Head of caudate nucleus (tissue), 42 donors: ENCODE measurements around the gene KRT37.
"Not testable (repeated sequence)": the region's sequence is repeated elsewhere in the genome, so short reads cannot be mapped to it uniquely, and the experiment has no call there.

Source experiments
- DNase-seq, 42 donors: peaks; one replicate each; pipeline versions ENCODE4 v3.0.0 to v3.0.0-alpha.2; 2020 to 2021; ENCODE audit warnings: mixed read lengths in 7 of 42
- intact Hi-C: fragments of 100-400 bp; cut with DNase I; formaldehyde crosslinking; loops from one replicate; pipeline ENCODE4 v1.15.0; 2022

Gene KRT37

DNA sequence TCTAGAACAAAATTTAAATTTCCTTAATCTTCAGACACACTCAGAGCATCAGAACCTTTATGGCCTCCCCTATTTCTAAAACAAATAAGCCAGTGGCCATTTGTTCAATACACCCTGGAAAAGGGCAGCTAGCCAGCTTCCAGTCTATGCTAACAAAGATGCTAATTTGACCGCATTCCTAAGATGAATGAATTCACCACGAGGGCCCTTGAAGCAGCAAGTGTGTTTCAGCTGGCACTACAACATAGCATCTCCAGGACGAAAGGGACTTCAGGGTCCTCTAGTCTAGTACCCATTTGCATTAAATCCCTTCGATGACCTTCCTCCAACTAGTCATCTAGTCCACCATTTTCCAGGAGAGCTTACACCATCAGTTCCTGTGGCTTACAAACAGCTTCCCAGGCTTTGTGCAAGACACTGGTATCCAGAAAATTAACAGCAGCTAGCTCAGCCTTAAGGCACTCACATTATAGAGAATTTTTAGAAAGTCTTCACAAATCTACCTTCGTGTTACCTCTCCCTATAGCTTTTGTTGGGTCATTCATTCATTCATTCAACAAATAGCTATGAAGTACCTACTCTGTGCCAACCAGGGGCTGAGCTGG lies 10.9 kb downstream of the KRT37 start:
- intact Hi-C loops: no loop called here

DNA sequence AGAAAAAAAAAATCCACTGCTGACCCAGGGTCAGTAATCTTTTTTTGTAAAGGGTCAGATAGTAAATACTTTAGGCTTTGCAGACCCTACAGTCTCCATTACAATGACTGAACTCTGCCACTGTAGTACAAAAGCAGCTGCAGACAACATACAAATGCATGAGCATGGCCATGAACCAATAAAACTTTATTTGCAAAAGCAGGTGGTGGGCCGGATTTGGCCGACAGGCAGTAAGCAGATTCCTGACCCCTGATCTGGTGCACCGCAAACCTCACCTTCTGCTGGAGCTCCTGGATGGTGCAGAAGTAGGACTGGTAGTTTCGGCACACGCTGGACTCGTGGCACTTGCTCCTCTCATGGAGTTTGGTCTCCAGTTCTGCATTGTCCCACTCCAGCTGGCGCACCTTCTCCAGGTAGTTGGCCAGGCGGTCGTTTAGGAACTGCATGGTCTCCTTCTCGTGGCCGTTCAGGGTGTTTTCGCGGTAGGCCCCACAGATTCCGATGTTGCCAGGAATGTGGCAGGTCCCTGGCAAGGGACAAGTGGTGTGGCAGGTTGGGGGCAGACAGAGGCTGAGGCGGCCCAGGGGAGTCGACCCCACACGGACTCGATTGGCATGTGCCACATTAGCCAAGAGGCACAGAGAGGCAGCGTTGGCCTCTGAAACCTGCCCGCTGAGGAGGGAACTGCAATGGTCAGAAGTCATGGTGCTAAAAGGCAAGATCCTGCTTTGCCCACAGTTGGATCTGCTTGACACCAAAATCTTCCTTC lies 13.1 kb downstream of the KRT37 start:
- no peak for DNase-seq
- intact Hi-C loops: no loop called here

More for the DNA sequence above, 10.9 kb downstream of the KRT37 start:
- DNase-seq: peak in 3 of 42 donors; percentile 4 to 45 (median 39)

DNA sequence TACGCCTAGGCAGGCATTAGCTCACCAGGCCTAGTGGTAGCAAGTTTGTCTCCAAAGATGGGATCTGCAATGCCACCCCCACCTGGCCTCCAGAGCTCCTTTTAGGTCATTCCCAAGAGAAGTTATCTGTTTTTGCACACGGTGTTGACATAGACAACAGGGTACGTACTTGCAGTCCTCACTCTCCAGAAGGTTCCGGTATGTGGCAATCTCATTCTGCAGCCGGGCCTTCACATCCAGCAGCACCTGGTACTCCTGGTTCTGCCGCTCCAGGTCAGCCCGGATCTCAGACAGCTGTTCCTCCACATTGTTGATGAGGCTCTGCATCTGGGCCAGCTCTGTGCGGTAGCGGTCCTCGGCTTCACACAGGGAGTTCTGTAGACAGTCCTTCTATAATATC lies 17.2 kb downstream of the KRT37 start:
- intact Hi-C loops: no loop called here
- DNase-seq: no peak

DNA sequence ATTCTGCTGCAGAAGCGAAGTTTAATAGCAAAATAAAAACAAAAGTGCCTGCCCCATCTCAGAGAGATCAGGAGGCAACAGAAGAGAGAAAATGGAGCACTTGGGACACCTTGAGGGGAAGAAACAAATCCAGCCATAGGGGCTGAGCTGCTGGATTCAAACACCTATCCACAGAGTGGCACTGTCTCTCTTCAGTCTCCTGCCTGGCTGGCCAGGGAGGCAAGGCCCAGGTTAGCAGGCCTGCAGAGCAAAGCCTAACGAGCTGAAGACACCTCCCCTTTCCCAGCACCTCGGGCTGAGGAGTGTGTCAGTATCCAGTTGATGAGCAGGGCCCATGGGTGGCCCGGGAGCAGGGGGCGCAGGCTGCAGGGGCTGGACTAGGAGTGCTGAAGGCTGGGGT lies 18.2 kb downstream of the KRT37 start:
- DNase-seq: no peak
- intact Hi-C loops: no loop called here

DNA sequence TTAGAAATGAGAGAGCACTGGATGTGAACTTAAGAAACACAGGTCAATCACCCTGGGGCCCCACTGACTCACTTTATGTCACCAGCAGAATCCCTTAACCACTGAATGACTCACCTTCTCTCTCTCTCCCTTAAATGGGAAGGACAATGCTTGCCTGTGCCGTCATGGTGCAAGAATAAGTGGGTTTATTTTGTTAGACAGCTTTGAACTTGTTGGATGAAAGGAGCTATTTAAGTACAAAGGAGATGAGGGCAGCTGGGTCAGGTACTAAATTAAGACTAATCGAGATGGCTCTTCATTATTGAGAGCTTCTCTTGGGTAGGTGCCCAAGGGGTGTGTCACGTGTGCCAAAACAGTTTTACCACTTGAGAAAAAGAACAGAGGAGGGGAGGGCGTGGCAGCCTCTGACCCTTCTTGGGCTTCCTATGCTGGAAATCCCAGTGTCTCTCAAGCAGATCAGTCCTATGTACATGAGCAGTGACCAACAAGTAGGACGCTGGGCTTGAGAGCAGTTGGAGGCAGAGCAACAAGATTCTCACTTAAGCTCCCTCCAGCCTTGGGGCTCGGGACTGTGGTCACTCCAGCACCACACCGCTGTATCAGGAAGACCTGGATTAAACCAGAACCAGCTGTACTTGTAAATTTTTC lies 20.2 kb downstream of the KRT37 start:
- intact Hi-C loops: no loop called here
- no peak for DNase-seq

DNA sequence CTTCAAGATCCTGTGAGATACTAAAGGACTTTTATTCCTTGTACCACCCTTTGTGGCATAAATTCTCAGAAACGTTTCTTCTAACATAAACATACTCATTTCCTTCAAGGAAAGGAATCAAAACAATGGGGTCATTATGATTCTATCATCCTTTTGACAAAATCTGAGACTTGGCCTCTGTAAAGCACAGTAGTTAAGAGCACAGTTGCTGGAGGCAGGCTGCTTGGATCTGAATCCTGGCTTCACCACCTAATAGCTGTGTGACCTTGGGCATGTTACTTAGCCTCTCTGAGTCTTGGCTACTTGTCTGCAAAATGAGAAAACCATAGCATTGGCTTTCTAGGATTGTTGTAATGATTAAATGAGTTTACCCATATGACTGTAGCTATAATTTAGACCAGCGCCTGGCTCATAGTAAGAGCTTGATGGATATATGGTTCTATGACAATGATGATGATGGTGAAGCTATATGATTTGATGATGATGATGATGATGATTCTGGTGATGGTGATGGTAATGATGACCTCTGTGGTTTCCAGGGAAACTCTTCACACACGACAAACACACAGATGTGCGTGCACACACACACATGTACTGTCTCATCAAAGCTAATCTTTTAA lies 20.9 kb downstream of the KRT37 start:
- DNase-seq: no peak
- intact Hi-C loops: no loop called here

DNA sequence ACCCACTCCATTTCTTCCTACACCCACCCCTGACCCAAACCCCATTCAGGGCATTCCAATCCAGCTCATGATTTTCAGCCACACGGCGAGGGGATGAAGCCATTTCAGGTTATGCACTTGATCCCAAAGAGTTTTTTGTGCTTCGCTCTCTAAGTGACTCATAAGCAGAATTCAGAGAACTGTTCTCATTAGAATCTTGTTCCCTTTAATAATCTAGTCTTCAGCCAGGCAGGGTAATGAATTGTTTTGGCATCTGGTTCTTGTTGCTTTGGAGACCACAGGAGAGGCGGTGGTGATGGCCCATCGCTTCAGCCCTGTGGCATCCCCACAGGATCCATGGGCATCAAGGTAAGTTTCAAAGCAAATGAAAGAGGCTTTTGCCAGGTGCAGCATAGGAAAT lies 22.2 kb downstream of the KRT37 start:
- intact Hi-C loops: no loop called here
- no peak for DNase-seq

DNA sequence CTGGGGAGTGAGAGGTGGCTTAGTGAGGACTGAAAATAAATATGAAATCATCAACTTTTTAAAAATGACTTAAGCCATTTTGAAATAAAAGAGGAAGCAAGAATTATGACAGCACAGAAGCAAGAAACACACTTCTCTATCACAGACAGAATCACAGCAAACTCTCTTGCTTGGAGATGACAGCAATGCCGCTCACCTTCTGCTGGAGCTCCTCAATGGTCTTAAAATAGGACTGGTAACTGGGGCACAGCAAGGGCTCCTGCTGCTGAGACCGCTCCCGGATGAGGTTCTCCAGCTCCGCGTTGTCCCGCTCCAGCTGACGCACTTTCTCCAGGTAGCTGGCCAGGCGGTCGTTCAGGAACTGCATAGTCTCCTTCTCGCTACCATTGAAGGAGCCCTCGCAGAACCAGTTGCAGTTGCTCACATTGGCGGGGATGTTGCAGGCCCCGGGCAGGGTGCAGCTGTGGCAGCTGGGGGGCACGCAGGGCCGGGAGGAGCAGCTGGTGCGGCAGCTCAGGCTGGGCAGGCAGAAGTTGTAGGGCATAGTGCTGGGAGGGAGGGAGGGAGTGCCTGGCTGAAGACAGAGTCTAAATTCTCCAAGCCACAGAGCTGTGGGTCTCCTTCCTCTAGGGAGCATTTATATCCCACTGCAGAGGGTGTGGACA lies 27.3 kb downstream of the KRT37 start, which contains the start of gene KRT31:
Gene KRT31 (minus strand): TSS at position 613 of the 665 bp plus-strand sequence. CDS start 69 bp downstream, at position 544.
- no peak for DNase-seq
- intact Hi-C loops: no loop called here

DNA sequence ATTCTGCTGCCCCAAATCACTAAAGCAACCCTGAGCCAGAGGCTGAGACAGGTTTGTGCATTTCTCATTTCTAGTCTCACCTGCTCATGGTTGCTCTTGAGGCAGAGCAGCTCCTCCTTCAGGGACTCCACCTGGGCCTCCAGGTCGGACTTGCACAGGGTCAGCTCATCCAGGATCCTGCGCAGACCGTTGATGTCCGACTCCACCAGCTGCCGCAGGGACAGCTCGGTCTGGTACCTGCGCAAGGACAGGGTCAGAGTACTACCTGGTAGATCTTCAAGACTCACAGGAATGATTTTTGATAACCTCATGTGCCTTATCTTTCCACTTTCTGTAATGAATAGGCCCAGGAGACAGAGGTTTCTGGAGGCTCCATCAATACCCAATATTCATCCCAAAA lies 28.0 kb downstream of the KRT37 start:
- no peak for DNase-seq
- intact Hi-C loops: no loop called here

DNA sequence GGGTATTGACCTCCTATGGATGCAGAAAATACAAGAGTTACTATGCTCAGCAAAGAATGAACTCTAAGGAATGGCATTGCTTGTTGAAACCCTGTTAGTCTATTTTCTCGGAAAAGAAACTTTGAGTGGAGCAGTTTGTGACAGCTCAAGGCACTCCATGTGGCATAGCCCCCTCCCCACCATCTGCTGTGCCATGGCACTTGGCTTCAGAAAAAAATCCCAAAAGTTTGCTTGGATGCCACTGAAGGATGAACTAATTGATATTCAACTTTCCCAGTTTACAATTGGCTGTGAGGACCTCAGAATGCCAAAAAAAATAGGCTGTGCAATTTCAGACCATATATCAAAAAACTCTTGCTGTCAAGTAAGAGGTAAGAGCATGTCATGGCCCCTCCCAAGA lies 28.8 kb downstream of the KRT37 start:
- no peak for DNase-seq
- intact Hi-C loops: no loop called here

DNA sequence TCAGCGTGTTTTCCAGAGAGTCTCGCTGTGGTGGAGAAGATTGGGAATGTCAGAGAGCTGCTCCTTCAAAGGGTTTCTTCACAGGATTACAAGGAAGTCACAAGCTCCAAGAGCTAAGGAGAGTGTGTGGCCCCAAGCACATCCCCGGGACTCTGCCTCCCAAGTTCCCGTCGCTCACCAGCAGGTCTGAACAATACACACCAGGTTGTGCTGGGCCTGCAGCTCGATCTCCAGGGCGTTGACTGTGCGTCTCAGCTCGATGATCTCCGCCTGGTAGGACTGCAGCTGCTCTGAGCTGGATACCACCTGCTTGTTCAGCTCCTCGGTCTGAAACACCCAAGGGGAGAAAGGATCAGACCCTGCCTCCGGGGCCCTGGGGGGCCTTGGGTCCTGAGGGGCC lies 29.3 kb downstream of the KRT37 start:
- intact Hi-C loops, DNase-seq: not testable (repeated sequence)

DNA sequence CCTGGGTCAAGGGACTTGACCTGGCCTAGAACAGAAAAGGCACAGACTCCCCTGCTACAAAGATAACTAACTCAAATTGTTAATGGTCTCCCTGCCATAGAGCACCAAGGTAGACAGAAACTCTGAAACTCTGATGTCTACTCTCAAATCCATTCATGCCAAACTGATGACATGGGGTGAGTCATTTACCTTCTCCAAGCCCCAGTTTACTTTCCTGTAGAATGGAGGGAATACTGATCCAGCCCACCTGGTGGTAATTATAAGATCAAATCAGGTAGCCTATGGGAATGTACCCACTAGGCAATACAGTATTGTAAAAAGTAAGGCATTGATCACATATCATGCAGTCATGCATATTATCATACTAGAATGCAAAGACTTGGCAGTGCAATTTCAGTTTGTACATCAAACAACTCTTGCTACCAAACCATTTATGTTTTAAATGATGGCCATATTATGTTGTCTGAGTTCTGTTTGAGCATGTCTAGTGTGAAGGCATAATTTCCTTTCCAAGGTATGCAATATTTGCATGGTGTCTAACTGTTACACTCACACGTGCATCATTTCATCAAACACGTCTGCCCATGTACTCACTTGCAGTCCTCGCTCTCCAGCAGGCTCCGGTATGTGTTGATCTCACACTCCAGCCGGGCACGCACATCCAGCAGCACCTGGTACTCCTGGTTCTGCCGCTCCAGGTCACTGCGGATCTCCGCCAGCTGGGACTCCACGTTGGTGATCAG lies 30.0 kb downstream of the KRT37 start:
- intact Hi-C loops: no loop called here
- DNase-seq: no peak

DNA sequence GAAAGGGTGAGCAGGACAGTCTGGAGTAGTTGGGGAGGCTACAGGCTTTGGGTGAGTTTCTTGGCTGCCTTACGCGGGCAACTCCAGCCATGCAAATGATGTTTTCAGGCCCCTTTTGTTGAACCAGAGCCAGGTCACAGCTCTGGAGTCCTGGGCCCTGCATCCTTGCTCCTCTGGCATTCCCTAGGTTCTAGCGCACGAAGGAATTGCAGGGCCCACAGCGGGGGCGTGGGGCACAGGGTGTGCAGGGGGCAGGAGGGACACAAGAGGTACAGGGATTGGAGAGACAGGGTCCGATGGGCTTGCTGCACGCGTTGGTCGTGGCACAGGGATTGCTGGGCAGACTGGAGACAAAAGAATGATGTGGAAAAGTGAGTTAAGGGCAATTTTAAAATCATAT lies 30.6 kb downstream of the KRT37 start:
- intact Hi-C loops: no loop called here
- DNase-seq: no peak

DNA sequence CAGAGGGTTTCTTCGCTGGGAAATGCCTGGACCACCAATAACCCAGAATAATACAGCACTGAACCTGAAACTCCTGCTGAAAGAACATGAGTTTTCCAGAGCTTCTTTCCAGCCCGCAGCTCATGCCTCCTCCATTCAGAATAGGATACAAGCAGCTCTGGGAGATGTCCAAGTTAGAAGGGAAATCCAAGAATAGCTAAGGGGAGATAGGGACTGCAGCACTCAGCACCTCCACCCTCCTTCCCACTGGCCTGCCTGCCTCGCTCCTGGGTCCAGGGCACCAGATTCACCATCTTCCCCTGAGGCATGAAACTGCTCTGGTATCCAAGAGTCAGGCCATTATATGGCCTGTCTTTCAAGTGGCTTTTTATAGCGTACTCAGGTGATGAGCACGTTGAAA lies 31.1 kb downstream of the KRT37 start:
- intact Hi-C loops: no loop called here
- DNase-seq: no peak

DNA sequence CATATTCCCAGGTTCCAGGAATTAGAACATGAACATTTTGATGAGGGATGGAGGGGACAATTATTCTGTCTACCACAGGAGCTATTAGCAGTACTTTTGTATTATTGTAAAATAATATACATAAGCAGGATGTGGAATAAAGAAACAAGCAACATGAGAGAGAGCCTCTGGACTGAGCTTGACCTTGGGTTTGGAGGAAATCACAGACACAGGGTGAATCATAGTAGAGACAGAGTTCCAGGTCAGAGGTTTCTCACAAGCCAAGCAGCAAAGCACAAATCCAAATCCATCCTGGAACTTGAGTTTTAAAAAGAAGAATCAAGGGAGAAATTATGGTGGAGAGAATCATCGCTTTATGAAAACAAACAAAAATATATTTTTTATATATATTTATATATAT lies 32.1 kb downstream of the KRT37 start:
- no peak for DNase-seq
- intact Hi-C loops: no loop called here

DNA sequence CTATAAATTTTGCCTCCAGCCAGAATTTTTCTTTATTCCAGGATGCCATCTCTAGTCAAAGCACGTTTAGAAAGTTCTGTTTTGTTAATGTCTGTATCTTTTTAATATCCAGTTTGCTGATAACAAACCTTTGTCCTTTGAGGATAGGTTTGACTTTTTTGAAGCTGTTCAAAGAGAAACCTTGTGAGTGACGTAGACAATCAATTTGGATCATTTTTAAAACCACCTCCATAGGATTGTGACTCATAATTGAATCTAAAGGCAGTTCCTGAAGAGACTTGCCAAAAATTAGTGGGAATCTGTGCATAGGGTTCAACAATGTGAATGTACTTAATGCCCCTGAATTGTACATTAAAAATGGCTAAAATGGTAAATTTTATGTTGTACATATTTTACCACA lies 32.9 kb downstream of the KRT37 start:
- intact Hi-C loops: no loop called here
- no peak for DNase-seq

DNA sequence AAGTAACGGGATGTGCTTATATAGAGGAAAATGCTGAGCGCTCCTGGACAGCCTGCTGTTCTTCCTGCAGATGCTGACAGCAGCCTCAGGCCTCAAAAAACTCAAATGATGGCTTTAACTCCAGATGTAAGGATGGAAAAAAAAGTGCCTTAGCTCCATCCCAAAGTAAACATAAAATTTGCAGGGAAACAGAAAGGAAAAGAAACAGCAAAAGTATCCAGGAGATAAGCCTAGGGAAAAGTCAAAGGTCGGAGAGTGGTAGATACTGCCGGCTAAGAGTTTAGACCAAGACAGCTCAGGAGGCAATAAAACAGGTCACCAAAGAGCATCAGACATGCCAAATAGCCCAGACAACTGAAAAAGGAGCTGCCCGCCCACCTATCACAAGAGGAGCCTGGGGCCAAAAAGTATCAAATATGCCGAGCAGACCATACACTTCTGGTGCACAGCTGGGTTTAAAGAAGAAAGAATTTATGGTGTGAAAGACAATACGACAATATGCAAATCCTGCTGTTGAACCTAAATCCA lies 33.9 kb downstream of the KRT37 start:
- no peak for DNase-seq
- intact Hi-C loops: no loop called here

DNA sequence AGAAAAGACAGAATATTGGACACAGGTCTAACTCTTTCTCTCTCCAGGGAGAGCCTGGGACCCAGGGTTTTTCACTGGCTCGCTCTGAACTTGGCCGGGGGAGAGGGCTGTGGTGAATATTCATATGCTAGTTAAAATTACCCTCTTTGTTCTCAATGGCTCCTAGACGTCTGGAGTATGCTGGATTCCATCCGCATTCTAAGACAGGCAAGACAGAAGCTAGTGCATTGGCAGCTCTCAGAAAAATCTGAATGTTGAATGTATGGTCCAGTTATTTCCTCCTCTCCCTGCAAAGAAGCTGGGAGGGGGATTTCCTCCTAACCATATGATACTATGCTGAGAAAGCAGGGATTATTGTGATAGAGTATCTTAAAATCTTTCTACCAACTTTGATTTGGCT lies 36.7 kb downstream of the KRT37 start:
- no peak for DNase-seq
- intact Hi-C loops: no loop called here

DNA sequence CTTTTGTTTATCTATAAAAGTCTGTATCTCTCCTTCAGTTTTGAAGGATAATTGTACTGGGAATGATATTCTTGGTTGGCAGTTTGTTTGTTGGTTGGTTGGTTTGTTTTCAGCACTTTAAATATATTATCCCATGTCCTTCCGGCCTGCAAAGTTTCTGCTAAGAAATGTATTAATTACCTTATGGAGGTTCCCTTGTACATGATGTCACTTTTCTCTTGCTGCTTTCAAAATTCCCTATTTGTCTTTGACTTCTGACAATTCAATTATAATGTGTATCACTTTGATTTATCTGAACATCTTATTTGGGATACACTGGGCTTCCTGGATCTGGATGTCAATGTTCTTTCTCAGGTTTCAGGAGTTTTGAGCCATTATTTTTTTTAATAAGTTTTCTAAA lies 38.2 kb downstream of the KRT37 start:
- intact Hi-C loops: no loop called here
- no peak for DNase-seq
